22Rv1 (cell line): ENCODE results near the gene MYOCD.

ENCODE experiments used
- CTCF ChIP-seq: fragments of 450-650 bp; IDR thresholded peaks from 2 replicates; pipeline ENCODE4 v1.5.1; 2017; ENCODE audit warnings: mild to moderate bottlenecking
- ZFX ChIP-seq: fragments of 450-650 bp; IDR thresholded peaks from 2 replicates; pipeline ENCODE4 v1.6.1; 2017; ENCODE audit warnings: antibody characterized with exemption, borderline replicate concordance

- no peak for TF ChIP-seq CTCF
- no peak for TF ChIP-seq ZFX
These were observed 7.3 kb downstream of the MYOCD start for GRCh38 chr17:12672947-12673346.
